H1 (cell line): ENCODE measurements around the gene TMEM272. TPM values are rescaled to one million over a fixed set of nuclear protein-coding genes. Genes with fewer than 3 reads are reported as not detected.

Experiments used
- CTCF ChIA-PET: fragments of 300-600 bp; sonication (Branson Sonifier 250); formaldehyde crosslinking; loops from one replicate; lab custom pipeline; 2021; ENCODE audit not compliant: partially characterized antibody; lab: Charles Lee
- POLR2A ChIA-PET: fragments of 300-600 bp; sonication (Branson Sonifier 250); formaldehyde crosslinking; loops from one replicate; lab custom pipeline; 2021; ENCODE audit warnings: inconsistent platforms; ENCODE audit not compliant: partially characterized antibody; lab: Charles Lee
- DNase-seq, 2 experiments: peaks; one replicate each; pipeline versions ENCODE4 v3.0.0 to v3.0.0-alpha.2; 2010 to 2022; ENCODE audit warnings: low spot score in 2 of 2, low read depth in 1 of 2, mixed read lengths in 1 of 2
- FAIRE-seq: peaks from 2 replicates; lab custom pipeline; 2011; peaks lifted over from hg19 to GRCh38; lab: Jason Lieb, UNC
- H2AFZ ChIP-seq: 2 replicates; pipeline ENCODE4 v1.8.1; 2012; ENCODE audit warnings: low read length, inconsistent platforms
- H2AK5ac ChIP-seq: 2 replicates; pipeline ENCODE4 v1.6.1; 2013; ENCODE audit warnings: low read depth, low read length
- H2BK120ac ChIP-seq: replicated peaks from 2 replicates; pipeline ENCODE3; 2013; ENCODE audit warnings: low read depth, low read length, inconsistent platforms
- H2BK12ac ChIP-seq: 2 replicates; pipeline ENCODE4 v1.6.1; 2013; ENCODE audit warnings: low read depth, low read length
- H2BK15ac ChIP-seq: 2 replicates; pipeline ENCODE4 v1.6.1; 2013; ENCODE audit warnings: low read length
- H2BK20ac ChIP-seq: 2 replicates; pipeline ENCODE4 v1.6.1; 2013; ENCODE audit warnings: low read length
- H2BK5ac ChIP-seq: 2 replicates; pipeline ENCODE4 v1.6.1; 2013; ENCODE audit warnings: low read depth, low read length
- H3K14ac ChIP-seq: 2 replicates; pipeline ENCODE4 v1.6.1; 2013; ENCODE audit warnings: inconsistent platforms; ENCODE audit not compliant: insufficient read length
- H3K18ac ChIP-seq: 2 replicates; pipeline ENCODE4 v1.6.1; 2013; ENCODE audit warnings: low read length; ENCODE audit errors: extremely low read depth
- H3K23ac ChIP-seq: 2 replicates; pipeline ENCODE4 v1.6.1; 2013; ENCODE audit warnings: inconsistent platforms; ENCODE audit not compliant: insufficient read length
- H3K23me2 ChIP-seq: 2 replicates; pipeline ENCODE4 v1.6.1; 2013; ENCODE audit warnings: low read depth, low read length
- H3K27ac ChIP-seq: 2 replicates; pipeline ENCODE4 v1.6.1; 2011; ENCODE audit warnings: low read depth, low read length, inconsistent platforms
- H3K27me3 ChIP-seq, 4 experiments: replicated peaks in 1 of 4; 1 replicate in 1 of 4; 2 replicates in 3 of 4; pipeline versions ENCODE4 v1.6.1 to v1.8.1; 2011 to 2013; ENCODE audit warnings: low read length in 3 of 4, mild to moderate bottlenecking in 3 of 4, inconsistent platforms in 2 of 4, mixed read lengths in 2 of 4, moderate library complexity in 1 of 4; ENCODE audit not compliant: control insufficient read depth in 3 of 4, insufficient read depth in 3 of 4; ENCODE audit errors: extremely low read depth in 1 of 4
- H3K36me3 ChIP-seq, 4 experiments: 2 replicates each; pipeline versions ENCODE4 v1.6.1 to v1.8.1; 2011 to 2013; ENCODE audit warnings: mild to moderate bottlenecking in 4 of 4, low read length in 3 of 4, moderate library complexity in 2 of 4, control low read depth in 1 of 4, inconsistent platforms in 1 of 4; ENCODE audit not compliant: insufficient read depth in 4 of 4, control insufficient read depth in 2 of 4
- H3K4ac ChIP-seq: replicated peaks from 2 replicates; pipeline ENCODE3; 2013; ENCODE audit warnings: low read length, low read depth, mixed read lengths, inconsistent platforms; ENCODE audit not compliant: insufficient read length
- H3K4me1 ChIP-seq, 4 experiments: replicated peaks in 1 of 4; 1 replicate in 1 of 4; 2 replicates in 3 of 4; pipeline versions ENCODE4 v1.6.1 to v1.8.1; 2011 to 2013; ENCODE audit warnings: low read length in 3 of 4, inconsistent platforms in 2 of 4, mixed read lengths in 1 of 4; ENCODE audit not compliant: insufficient read depth in 4 of 4, control insufficient read depth in 3 of 4
- H3K4me2 ChIP-seq, 2 experiments: 2 replicates each; pipeline versions ENCODE4 v1.6.1 to v1.8.1; 2011 to 2013; ENCODE audit warnings: low read depth in 2 of 2, low read length in 2 of 2, control low read depth in 1 of 2, inconsistent platforms in 1 of 2, mild to moderate bottlenecking in 1 of 2; ENCODE audit not compliant: insufficient read depth in 1 of 2
- H3K4me3 ChIP-seq, 4 experiments: fragments of 200-600, 300-600 bp in 1 of 4; sonication (generic), shearing (Covaris generic), sonication (Bioruptor Twin) in 1 of 4; 2 replicates each; pipeline versions ENCODE4 v1.5.1 to v1.8.1; 2011 to 2016; ENCODE audit warnings: low read length in 4 of 4, low read depth in 3 of 4, control low read depth in 2 of 4, inconsistent platforms in 2 of 4, mild to moderate bottlenecking in 2 of 4, mixed read lengths in 1 of 4, moderate library complexity in 1 of 4; ENCODE audit not compliant: insufficient read depth in 2 of 4; ENCODE audit errors: extremely low read depth in 1 of 4
- H3K56ac ChIP-seq: replicated peaks from 2 replicates; pipeline ENCODE3; 2013; ENCODE audit warnings: low read depth, mild to moderate bottlenecking, mixed read lengths, low read length, inconsistent platforms; ENCODE audit not compliant: insufficient read length
- H3K79me1 ChIP-seq: 2 replicates; pipeline ENCODE4 v1.6.1; 2013; ENCODE audit warnings: low read depth, low read length, control low read depth
- H3K79me2 ChIP-seq, 2 experiments: 2 replicates each; pipeline versions ENCODE4 v1.6.1 to v1.8.1; 2012 to 2013; ENCODE audit warnings: low read length in 2 of 2, mild to moderate bottlenecking in 2 of 2, inconsistent platforms in 1 of 2; ENCODE audit not compliant: insufficient read depth in 2 of 2, control insufficient read depth in 1 of 2
- H3K9ac ChIP-seq, 4 experiments: replicated peaks in 1 of 4; 1 replicate in 1 of 4; 2 replicates in 3 of 4; pipeline versions ENCODE4 v1.6.1 to v1.8.1; 2011 to 2013; ENCODE audit warnings: low read depth in 3 of 4, low read length in 3 of 4, control low read depth in 2 of 4, mild to moderate bottlenecking in 2 of 4, moderate library complexity in 2 of 4, inconsistent platforms in 1 of 4; ENCODE audit errors: extremely low read depth in 1 of 4
- H3K9me3 ChIP-seq, 2 experiments: 2 replicates each; pipeline versions ENCODE4 v1.6.1 to v1.8.1; 2012 to 2013; ENCODE audit warnings: mild to moderate bottlenecking in 2 of 2, moderate library complexity in 2 of 2, control low read depth in 1 of 2, inconsistent platforms in 1 of 2, low read depth in 1 of 2, low read length in 1 of 2, mixed read lengths in 1 of 2; ENCODE audit not compliant: insufficient read depth in 2 of 2
- H4K20me1 ChIP-seq, 2 experiments: replicated peaks in 1 of 2; 2 replicates each; pipeline versions ENCODE3 to v1.8.1; 2011 to 2013; ENCODE audit warnings: inconsistent platforms in 2 of 2, low read length in 2 of 2, mild to moderate bottlenecking in 1 of 2; ENCODE audit not compliant: insufficient read depth in 2 of 2, control insufficient read depth in 1 of 2
- H4K5ac ChIP-seq: 2 replicates; pipeline ENCODE4 v1.6.1; 2013; ENCODE audit warnings: low read length, low read depth, mixed read lengths, inconsistent platforms; ENCODE audit not compliant: insufficient read length
- H4K8ac ChIP-seq: 2 replicates; pipeline ENCODE4 v1.8.0; 2013; ENCODE audit warnings: mild to moderate bottlenecking, moderate library complexity, low read length, inconsistent platforms; ENCODE audit not compliant: insufficient read depth; ENCODE audit errors: extremely low read depth
- H4K91ac ChIP-seq: replicated peaks from 2 replicates; pipeline ENCODE3; 2013; ENCODE audit warnings: low read length, mixed read lengths, inconsistent platforms; ENCODE audit not compliant: insufficient read length
- CBX5 ChIP-seq: fragments of 300-800, 300-1000 bp; sonication (generic); IDR thresholded peaks from 2 replicates; pipeline ENCODE4 v1.7.1; 2016; ENCODE audit warnings: antibody characterized with exemption, low read length, low read depth
- E2F6 ChIP-seq: IDR thresholded peaks from 2 replicates; pipeline ENCODE4 v1.6.1; 2012; ENCODE audit warnings: inconsistent platforms
- HDAC2 ChIP-seq, 2 experiments: fragments of 300-600 bp in 1 of 2; sonication (generic) in 1 of 2; IDR thresholded peaks; 2 replicates each; pipeline ENCODE4 v1.6.1; 2011 to 2012; ENCODE audit warnings: low read depth in 2 of 2, low read length in 2 of 2, mild to moderate bottlenecking in 2 of 2, moderate library complexity in 2 of 2, borderline replicate concordance in 1 of 2, inconsistent platforms in 1 of 2
- NANOG ChIP-seq: IDR thresholded peaks from 2 replicates; pipeline ENCODE4 v1.6.1; 2011; ENCODE audit warnings: low read length, low read depth, mild to moderate bottlenecking, inconsistent platforms; ENCODE audit not compliant: insufficient read depth, poor library complexity, severe bottlenecking
- NRF1 ChIP-seq: IDR thresholded peaks from 2 replicates; pipeline ENCODE4 v1.6.1; 2011; ENCODE audit warnings: mild to moderate bottlenecking, low read depth, low read length, improper control_type of control experiment
- POU5F1 ChIP-seq: IDR thresholded peaks from 2 replicates; pipeline ENCODE4 v1.6.1; 2011; ENCODE audit warnings: low read depth, mild to moderate bottlenecking, low read length, moderate library complexity
- RAD21 ChIP-seq, 2 experiments: IDR thresholded peaks in 1 of 2; conservative IDR thresholded peaks in 1 of 2; 2 replicates each; pipeline ENCODE4 v1.6.1; 2011; ENCODE audit warnings: low read depth in 2 of 2, low read length in 2 of 2, improper control_type of control experiment in 1 of 2, inconsistent platforms in 1 of 2, mild to moderate bottlenecking in 1 of 2, moderate library complexity in 1 of 2
- SUZ12 ChIP-seq: fragments of 200-600 bp; sonication (generic); IDR thresholded peaks from 2 replicates; pipeline ENCODE4 v1.6.1; 2012; ENCODE audit warnings: mild to moderate bottlenecking, inconsistent platforms, low read length, moderate library complexity, mixed read lengths
- TBP ChIP-seq: IDR thresholded peaks from 2 replicates; pipeline ENCODE4 v1.6.1; 2011; ENCODE audit warnings: low read depth, low read length, improper control_type of control experiment
- ZNF274 ChIP-seq: IDR thresholded peaks from 2 replicates; pipeline ENCODE4 v1.7.0; 2012; ENCODE audit warnings: low read length, borderline replicate concordance; ENCODE audit errors: extremely low read depth
- WGBS, 2 experiments: shearing (Covaris generic) in 1 of 2; methylation state at CpG; one replicate each; pipeline versions ENCODE4 v1.1.6 to v1.1.7; 2013 to 2015; ENCODE audit warnings: low lambda C conversion rate in 2 of 2, mixed read lengths in 2 of 2, inconsistent platforms in 1 of 2, low coverage in 1 of 2, missing lambda C conversion rate in 1 of 2; ENCODE audit not compliant: insufficient replicate concordance in 2 of 2, insufficient coverage in 1 of 2, insufficient read length in 1 of 2; ENCODE audit errors: extremely low coverage in 1 of 2, missing lambda C conversion rate in 1 of 2; 5-methylcytosine and 5-hydroxymethylcytosine counted together
- polyA plus RNA-seq, 7 experiments: library from polyadenylated mRNA; depleted of rRNA in 3 of 7; stranded (reverse) in 5 of 7; unstranded in 2 of 7; fragments of >200 nt in 5 of 7; fragments of 200-250 nt in 2 of 7; gene quantifications; 1 replicate in 5 of 7; 2 replicates in 1 of 7; 4 replicates in 1 of 7; pipeline versions ENCODE4 v1.2.1 to v1.2.3, GENCODE V29; 2011 to 2013; ENCODE audit warnings: missing spikeins in 2 of 7, mixed read lengths in 2 of 7
- total RNA-seq: library from RNA; stranded (reverse); fragmentation: NEBNext Ultra II Directional; extraction: Animal tissue kit (Norgen Biotek cat#: 25700); gene quantifications from 2 replicates; pipeline ENCODE4 v1.2.1, GENCODE V29; 2021
- TF ChIP-seq, protein P1 (sequence below): IDR thresholded peaks from 2 replicates; pipeline ENCODE4 v1.6.1; 2011; ENCODE audit warnings: low read length, improper control_type of control experiment

Gene TMEM272
- total and polyA plus RNA-seq, 2 of the 8 experiments (the other 6 are each of a cell fraction or from before 2014, with no cell fraction given), result 0.05 TPM; not detected in 1

DNA sequence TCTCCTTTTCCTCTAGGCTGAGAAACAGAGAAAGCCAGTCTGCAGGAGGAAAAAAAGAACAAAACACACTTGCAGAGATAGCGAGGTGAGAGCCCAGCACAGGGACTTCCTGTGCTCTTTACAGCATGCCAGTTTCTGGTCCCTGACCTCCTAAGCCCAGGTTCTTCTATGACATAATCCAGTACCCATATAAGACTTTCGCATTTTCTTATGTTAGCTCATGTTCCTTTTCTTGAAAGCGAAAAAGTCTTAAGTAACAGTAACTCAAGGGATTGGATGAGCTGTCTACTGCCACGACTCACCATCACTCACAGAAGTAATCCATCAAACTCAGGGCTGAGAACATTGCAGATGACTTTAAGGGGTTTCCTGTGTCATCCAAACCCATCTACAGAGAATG lies 34.2 kb upstream of the TMEM272 start:
- Histone ChIP-seq H3K27ac (no peak overlapping the region), H2BK12ac (no peak overlapping the region), H3K27me3 (no peaks in the 10 kb centered on the region; a peak in 1 of 7 replicates), H3K23ac (no peak overlapping the region), H3K23me2 (no peaks in the 10 kb centered on the region), H3K4me3 (no peak overlapping the region), H3K79me2 (no peaks in the 10 kb centered on the region), H2BK5ac (no peak overlapping the region), H2AFZ (no peak overlapping the region; the same call in 1 of the 2 replicates), H2AK5ac (no peak overlapping the region), H3K9ac (no peak overlapping the region), H4K8ac (no peak overlapping the region), H3K79me1 (no peaks in the 10 kb centered on the region), H3K36me3 (no peaks in the 10 kb centered on the region), H3K9me3 (no peaks in the 10 kb centered on the region), H3K18ac (no peak overlapping the region), H2BK20ac (no peak overlapping the region), H4K20me1 (no peaks in the 10 kb centered on the region), H3K56ac (no peak overlapping the region), H3K4me2 (no peak overlapping the region), H3K4me1 (no peaks in the 10 kb centered on the region), H2BK120ac (no peak overlapping the region), H2BK15ac (no peak overlapping the region), H4K91ac (no peak overlapping the region), H3K14ac (no peak overlapping the region), H3K4ac (no peak overlapping the region), H4K5ac (no peak overlapping the region)
- 87% methylated on average over 4 of the region's 4 CpGs; no CpG with 5 or more reads in 1 of the 2 experiments for WGBS, 2 experiments
- ChIA-PET POLR2A (no interaction called here), CTCF (no interaction called here)
- peak in 1 of 2 experiments; percentile 1 for DNase-seq
- no peak for FAIRE-seq
- TF ChIP-seq, protein P1, sequence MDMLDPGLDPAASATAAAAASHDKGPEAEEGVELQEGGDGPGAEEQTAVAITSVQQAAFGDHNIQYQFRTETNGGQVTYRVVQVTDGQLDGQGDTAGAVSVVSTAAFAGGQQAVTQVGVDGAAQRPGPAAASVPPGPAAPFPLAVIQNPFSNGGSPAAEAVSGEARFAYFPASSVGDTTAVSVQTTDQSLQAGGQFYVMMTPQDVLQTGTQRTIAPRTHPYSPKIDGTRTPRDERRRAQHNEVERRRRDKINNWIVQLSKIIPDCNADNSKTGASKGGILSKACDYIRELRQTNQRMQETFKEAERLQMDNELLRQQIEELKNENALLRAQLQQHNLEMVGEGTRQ, result no peak
- TF ChIP-seq RAD21 (IDR thresholded peaks at IDR 0.05 in 1 of 2, conservative IDR thresholded peaks at IDR 0.05 in 1 of 2; ENCODE audit: low read depth in 2 of 2, low read length in 2 of 2), result no peak
- no peak for TF ChIP-seq POU5F1
- no peak for TF ChIP-seq NANOG
- no peak for TF ChIP-seq ZNF274
- TF ChIP-seq SUZ12, result no peak
- no peak for TF ChIP-seq CBX5
- no peak for TF ChIP-seq HDAC2 (IDR thresholded peaks at IDR 0.05; ENCODE audit: borderline replicate concordance in 1 of 2, low read depth in 2 of 2, low read length in 2 of 2)
- no peak for TF ChIP-seq TBP
- no peak for TF ChIP-seq E2F6
- no peak for TF ChIP-seq NRF1
